ENCODE data around the gene NR1H4.

- TF ChIP-seq, protein P1, sequence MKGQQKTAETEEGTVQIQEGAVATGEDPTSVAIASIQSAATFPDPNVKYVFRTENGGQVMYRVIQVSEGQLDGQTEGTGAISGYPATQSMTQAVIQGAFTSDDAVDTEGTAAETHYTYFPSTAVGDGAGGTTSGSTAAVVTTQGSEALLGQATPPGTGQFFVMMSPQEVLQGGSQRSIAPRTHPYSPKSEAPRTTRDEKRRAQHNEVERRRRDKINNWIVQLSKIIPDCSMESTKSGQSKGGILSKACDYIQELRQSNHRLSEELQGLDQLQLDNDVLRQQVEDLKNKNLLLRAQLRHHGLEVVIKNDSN (CRISPR knock-in tag; IDR thresholded peaks at IDR 0.05): no peak
- TF ChIP-seq CTCF (IDR thresholded peaks at IDR 0.05) (no peak), JUN (CRISPR knock-in tag; IDR thresholded peaks at IDR 0.05) (no peak), ZNF281 (CRISPR knock-in tag; IDR thresholded peaks at IDR 0.05) (no peak), E2F4 (CRISPR knock-in tag; IDR thresholded peaks at IDR 0.05; ENCODE audit: borderline replicate concordance, low read depth) (no peak)
Measured at GRCh38 chr12:100442403-100442802, 31.3 kb upstream of the NR1H4 start.

Data from WTC11 (cell line).